KG1 (cell line): Measurements from ENCODE around the gene MCC.

Experiments used
- DNase-seq: peaks from one replicate; lab custom pipeline; 2025; lab: John Stamatoyannopoulos, UW

The MCC gene

GRCh38 chr5:113054899-113055298 lies 433.4 kb downstream of the MCC start:
- no peak for DNase-seq

- DNase-seq = no peak
These were observed 434.7 kb downstream of the MCC start for GRCh38 chr5:113053511-113053995.

- DNase-seq = no peak
These were observed 436.0 kb downstream of the MCC start for GRCh38 chr5:113052041-113052795.

- DNase-seq = no peak
These were observed 437.4 kb downstream of the MCC start for GRCh38 chr5:113050721-113051382.

DNA sequence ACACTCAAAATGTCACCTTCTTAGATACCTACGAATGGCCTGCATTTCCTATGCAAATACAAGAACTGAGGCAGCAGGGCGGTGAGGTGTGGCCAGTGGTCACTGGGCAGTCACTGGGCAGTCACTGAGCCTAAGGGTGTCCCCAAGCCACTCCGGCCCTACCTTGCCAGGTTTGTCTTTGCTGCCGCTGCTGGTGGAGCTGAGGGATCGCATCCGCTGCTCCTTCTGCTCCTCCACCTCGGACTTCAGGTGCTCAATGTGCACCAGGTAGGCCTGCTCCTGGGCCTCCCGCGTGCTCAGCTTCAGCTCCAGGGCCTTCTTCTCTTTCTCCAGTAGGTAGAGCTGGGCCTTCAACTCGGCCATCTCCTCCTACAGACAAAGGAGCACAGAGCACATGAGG lies 439.3 kb downstream of the MCC start:
- DNase-seq = no peak

DNA sequence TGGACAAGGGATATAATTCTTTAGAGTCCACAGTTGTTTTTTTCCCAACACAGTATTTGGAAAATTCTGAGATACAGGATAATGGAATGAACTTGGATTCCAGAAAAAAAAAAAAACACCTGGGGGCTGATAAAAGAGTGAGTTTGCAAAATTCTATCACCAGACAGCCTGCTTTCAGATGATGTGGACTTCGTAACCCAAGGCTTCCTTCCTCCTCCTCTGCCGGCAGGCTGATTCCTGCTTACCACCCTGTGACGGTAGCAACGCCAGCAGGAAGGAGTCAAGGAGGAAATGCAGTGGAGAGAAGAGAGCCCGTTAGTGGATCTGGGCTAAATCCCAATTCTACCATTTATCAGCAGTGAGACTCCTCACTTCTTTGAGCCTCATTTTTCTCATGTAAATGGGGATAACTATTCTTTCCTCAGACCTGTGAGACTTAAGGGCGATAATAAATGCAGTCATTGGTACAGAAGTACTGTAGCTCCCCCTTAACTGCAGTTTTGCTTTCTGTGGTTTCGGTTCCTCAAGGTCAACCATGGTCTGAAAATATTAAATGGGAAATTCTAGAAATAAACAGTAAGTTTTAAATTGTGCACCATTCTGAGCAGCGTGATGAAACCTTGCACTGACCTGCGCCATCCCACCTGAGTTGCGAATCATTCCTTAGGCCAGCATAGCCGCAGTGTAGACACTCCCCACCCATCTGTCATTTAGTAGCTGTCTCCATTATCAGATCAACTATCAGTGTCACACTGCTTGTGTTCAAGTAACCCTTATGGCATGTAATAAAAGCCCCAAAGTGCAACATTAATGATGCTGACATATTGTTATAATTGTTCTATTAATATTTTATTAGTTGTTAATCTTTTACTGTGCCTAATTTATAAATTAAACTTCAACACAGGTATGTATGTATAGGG lies 440.3 kb downstream of the MCC start:
- DNase-seq = no peak

GRCh38 chr5:113047234-113047633 lies 441.0 kb downstream of the MCC start:
- DNase-seq = no peak

GRCh38 chr5:113044776-113045465 lies 443.3 kb downstream of the MCC start:
- DNase-seq = no peak

- DNase-seq = no peak
These were observed 444.7 kb downstream of the MCC start for GRCh38 chr5:113043491-113043931.

DNA sequence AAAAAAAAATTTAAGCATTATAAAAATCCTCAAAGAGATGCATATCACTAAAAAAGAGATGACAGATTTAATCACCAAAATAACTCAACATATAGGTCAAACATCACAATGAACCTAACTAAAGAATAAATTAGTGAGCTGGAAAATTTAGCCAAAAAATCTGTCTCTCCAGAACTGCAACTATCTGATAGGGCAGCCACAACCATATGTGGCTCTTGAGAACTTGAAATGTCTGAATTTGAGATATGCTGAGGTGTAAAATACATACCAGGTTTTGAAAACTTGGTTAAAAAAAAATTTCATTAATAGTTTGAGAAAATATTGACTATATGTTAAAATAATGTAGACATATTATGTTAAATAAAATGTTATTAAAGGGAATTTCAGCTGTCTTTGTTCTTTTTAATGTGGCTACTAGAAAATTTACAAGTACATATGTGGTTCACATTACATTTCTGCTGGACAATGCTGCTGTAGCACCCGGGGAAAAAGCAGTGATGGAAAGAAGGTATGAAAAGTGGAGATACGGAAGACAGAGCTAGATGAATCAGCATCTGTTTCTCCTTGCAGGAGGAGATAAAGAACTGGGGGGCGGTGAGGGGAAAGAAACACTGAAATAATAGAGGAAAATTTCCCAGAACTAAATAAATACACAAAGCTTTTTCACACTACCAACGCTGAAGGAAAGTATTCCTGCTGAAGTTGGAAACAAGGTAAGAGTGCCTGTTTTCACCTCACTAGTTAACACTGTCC lies 445.6 kb downstream of the MCC start:
- DNase-seq = no peak

DNA sequence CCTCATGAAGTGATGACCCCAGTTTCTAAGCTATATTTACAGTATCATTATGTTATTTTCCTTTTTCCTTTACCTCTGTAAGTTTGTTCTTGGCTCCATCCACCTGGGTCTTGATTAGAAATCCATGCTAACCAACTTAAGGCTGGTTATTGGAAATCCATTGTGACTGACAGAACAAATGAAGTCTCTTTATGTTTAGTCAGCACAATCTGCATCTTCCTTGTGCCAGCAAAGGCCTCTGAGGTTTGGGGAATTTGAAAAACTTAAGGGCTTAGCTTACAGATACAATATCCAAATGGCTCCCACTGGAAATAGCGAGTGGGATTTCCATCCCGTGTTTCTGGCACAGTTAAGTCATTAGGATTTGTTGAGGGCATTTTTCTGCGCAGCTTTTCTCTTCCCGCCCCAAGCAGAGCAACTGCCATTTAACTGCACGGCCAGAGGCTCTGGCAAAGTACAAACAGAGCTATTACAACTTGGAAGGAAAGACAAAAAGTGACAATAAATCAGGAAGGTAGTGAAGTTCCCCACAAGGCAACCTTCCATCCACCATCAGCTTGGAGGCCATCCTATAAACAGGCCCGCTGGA lies 447.5 kb downstream of the MCC start:
- no peak for DNase-seq

GRCh38 chr5:113039934-113040285 lies 448.3 kb downstream of the MCC start:
- no peak for DNase-seq

DNA sequence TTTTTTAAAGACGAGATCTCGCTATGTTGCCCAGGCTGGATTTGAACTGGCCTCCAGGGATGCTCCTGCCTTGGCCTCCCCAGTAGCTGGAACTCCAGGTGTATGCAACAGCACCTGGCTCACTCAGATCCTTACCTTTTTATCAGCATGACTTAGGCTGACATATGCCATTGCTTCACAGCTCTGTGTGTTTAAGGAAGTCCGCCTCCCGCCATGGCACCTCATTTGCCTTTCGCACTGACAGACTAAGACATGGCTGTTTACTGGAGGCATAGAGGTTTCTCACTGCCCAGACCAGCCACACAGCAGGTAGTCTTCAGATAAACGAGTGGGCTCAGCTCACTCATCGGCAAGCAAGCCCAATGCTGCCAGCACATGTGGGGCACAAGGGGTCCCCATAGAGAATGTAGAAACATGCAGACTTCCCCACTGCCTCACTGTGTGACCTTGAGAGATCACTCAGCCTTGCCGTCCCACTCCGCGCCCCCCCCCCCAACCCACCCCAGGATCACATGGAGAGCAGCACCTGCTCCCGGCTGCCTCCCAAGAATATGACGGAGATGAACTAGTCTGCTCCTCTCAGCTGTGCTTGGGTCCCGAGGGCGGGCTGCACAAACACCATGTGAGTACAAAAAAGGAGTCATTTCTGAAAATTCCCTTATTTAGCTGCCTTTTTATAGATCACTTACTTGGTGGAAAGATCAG lies 448.9 kb downstream of the MCC start:
- DNase-seq = no peak

DNA sequence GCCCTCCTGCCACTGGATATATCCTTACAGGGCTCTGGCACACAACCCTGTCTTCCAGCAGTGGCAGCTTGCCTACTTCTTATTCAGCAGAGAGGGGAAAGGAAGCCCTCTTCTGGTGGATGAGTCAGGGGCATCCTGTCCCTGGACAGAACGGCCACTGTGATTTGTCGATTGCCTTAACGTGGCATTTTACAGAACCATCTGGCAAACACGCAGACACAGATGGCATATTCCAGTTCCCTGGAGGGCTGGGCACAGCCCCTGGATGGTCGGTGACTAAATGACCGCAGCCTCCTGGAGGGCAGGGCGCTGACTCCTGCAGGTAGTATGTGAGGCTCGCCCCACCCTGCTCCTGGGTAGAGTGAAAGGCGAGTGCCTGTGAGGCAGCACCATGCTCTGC lies 449.5 kb downstream of the MCC start:
- no peak for DNase-seq

DNA sequence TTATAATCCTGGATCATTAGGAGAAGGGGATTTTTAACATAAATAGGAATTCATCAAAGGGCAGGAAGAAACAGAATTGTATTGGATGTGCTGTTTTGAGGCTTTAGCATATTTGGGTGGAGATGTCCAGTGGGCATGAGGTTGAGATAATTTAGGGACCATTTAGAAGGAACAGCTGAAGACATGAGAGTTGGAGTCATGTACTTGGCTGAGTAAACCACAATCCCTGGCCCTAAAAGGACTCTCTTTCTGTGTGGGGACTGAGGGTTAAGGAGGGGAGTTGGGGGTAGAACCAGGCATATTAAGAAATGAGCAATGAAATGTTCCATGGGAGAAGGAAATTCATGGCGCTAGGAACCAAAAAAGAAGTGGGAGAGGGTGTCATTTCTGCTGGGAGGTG lies 450.1 kb downstream of the MCC start:
- DNase-seq = no peak

- no peak for DNase-seq
These were observed 451.4 kb downstream of the MCC start for GRCh38 chr5:113036826-113037225.

GRCh38 chr5:113036321-113036720 lies 451.9 kb downstream of the MCC start:
- DNase-seq = no peak

DNA sequence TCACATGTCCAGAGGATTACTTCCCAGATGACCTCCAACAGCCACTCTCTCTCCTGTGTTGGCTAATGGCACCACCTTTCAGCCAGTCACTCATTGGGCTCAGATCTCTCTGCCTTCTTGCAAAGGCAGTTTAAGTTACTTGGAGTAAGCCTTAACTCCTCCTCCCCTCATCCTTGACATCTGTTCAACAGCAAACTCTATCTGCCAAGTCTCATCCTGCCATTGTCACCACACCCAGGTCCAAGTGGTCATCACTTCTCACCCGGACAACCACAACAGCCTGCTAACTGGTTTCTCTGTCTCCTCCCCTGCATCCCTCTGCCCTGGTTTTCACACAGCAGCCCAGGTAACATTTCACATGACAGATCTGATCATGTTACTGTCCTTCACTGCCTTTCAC lies 453.2 kb downstream of the MCC start:
- no peak for DNase-seq

GRCh38 chr5:113034182-113034773 lies 454.0 kb downstream of the MCC start:
- DNase-seq = no peak

GRCh38 chr5:113031557-113031956 lies 456.7 kb downstream of the MCC start:
- no peak for DNase-seq
